ENCODE measurements around the gene FBP1.
"Not testable (repeated sequence)": the region's sequence is repeated elsewhere in the genome, so short reads cannot be mapped to it uniquely, and the experiment has no call there.

Gene FBP1

GRCh38 chr9:94568972-94569712 is 70.2 kb downstream of the FBP1 start:
- DNase-seq (ENCODE audit: low read depth), result no peak

- DNase-seq (ENCODE audit: low read depth), result no peak
Observed at GRCh38 chr9:94568250-94568889, 70.9 kb downstream of the FBP1 start.

- no peak for DNase-seq (ENCODE audit: low read depth)
Observed at GRCh38 chr9:94567271-94567670, 72.0 kb downstream of the FBP1 start.

GRCh38 chr9:94566550-94566949 is 72.8 kb downstream of the FBP1 start:
- DNase-seq (ENCODE audit: low read depth), result no peak

GRCh38 chr9:94564279-94564678 is 75.0 kb downstream of the FBP1 start:
- DNase-seq (ENCODE audit: low read depth), result not testable (repeated sequence)

- DNase-seq (ENCODE audit: low read depth), result no peak
Observed at GRCh38 chr9:94563548-94563947, 75.8 kb downstream of the FBP1 start.

GRCh38 chr9:94560237-94560636 is 79.1 kb downstream of the FBP1 start:
- no peak for DNase-seq (ENCODE audit: low read depth)

- no peak for DNase-seq (ENCODE audit: low read depth)
Observed at GRCh38 chr9:94557376-94557775, 81.9 kb downstream of the FBP1 start.

- DNase-seq (ENCODE audit: low read depth), result no peak
Observed at GRCh38 chr9:94554439-94555331, 84.6 kb downstream of the FBP1 start, which contains the start of gene PCAT7. Gene PCAT7, plus strand, starts transcription at chr9:94555083.

GRCh38 chr9:94554078-94554438 is 85.3 kb downstream of the FBP1 start:
- DNase-seq (ENCODE audit: low read depth), result no peak

Data from non-pigmented ciliary epithelial cell (primary cell).